ENCODE results near the gene LRRK2. TPM values are rescaled to one million over a fixed set of nuclear protein-coding genes. Genes with fewer than 3 reads are reported as not detected.

Gene LRRK2
- total RNA-seq, 2 experiments from 2014 or later: 5.9 to 28.4 TPM

GRCh38 chr12:40300490-40300889 is 75.7 kb downstream of the LRRK2 start:
- no peak overlapping the region for H3K4me3 ChIP-seq (ENCODE audit: low read depth, low read length, poor library complexity, severe bottlenecking)
- no peak overlapping the region for H3K27ac ChIP-seq (ENCODE audit: low read depth, low read length, poor library complexity, severe bottlenecking)
- H3K79me2 ChIP-seq (ENCODE audit: insufficient read depth, low read depth, low read length): no peaks in the 10 kb centered on the region
- peaks cover 48% of the 10 kb centered on the region for H3K36me3 ChIP-seq (ENCODE audit: insufficient read depth, low read length)
- H3K4me1 ChIP-seq (ENCODE audit: insufficient read depth, low read length, poor library complexity, severe bottlenecking): no peaks in the 10 kb centered on the region
- H4K20me1 ChIP-seq (ENCODE audit: insufficient read depth, low read length): no peaks in the 10 kb centered on the region
- no peak for DNase-seq (ENCODE audit: low spot score)
- POLR2A ChIA-PET: interaction anchor here (1.0 kb wide), 1 partner anchor 199 kb away, joined by 3 read pairs; no protein-coding TSS in a partner anchor
- 0 out of 2 replicates have a peak, but pooled peaks cover 3% of the 10 kb centered on the region for H3K9me3 ChIP-seq (ENCODE audit: low read length)
- TF ChIP-seq, protein P1, sequence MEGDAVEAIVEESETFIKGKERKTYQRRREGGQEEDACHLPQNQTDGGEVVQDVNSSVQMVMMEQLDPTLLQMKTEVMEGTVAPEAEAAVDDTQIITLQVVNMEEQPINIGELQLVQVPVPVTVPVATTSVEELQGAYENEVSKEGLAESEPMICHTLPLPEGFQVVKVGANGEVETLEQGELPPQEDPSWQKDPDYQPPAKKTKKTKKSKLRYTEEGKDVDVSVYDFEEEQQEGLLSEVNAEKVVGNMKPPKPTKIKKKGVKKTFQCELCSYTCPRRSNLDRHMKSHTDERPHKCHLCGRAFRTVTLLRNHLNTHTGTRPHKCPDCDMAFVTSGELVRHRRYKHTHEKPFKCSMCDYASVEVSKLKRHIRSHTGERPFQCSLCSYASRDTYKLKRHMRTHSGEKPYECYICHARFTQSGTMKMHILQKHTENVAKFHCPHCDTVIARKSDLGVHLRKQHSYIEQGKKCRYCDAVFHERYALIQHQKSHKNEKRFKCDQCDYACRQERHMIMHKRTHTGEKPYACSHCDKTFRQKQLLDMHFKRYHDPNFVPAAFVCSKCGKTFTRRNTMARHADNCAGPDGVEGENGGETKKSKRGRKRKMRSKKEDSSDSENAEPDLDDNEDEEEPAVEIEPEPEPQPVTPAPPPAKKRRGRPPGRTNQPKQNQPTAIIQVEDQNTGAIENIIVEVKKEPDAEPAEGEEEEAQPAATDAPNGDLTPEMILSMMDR (conservative IDR thresholded peaks at IDR 0.05; ENCODE audit: low read length): no peak
- TF ChIP-seq EZH2phosphoT487 (IDR thresholded peaks at IDR 0.05; ENCODE audit: borderline replicate concordance, low read depth, low read length): no peak
- no peaks in the 10 kb centered on the region for H3K9me2 ChIP-seq (ENCODE audit: insufficient read depth, low read length)
- no peak overlapping the region for H3K4me2 ChIP-seq (ENCODE audit: low read length)
- CTCF ChIA-PET (ENCODE audit: unreplicated experiment): no interaction called here
- intact Hi-C loops (cut with micrococcal nuclease; ENCODE audit: unreplicated experiment): no loop called here
- H2AFZ ChIP-seq (ENCODE audit: low read length): no peak overlapping the region
- no TSS peak for BruUV-seq (replicated peaks)

GRCh38 chr12:40309001-40309400 is 84.2 kb downstream of the LRRK2 start:
- ChIA-PET CTCF (ENCODE audit: unreplicated experiment) (no interaction called here), POLR2A (interaction anchor here (0.6 to 1.3 kb wide), 3 partner anchors 150 to 153 kb away, joined by 3 to 4 read pairs (median 3); no protein-coding TSS in a partner anchor)
- Histone ChIP-seq H3K4me2 (ENCODE audit: low read length) (no peak overlapping the region), H3K9me3 (ENCODE audit: low read length) (no peaks in the 10 kb centered on the region), H4K20me1 (ENCODE audit: insufficient read depth, low read length) (no peaks in the 10 kb centered on the region), H3K36me3 (ENCODE audit: insufficient read depth, low read length) (peaks cover 24% of the 10 kb centered on the region; the same call in 1 of the 2 replicates), H3K4me3 (ENCODE audit: low read depth, low read length, poor library complexity, severe bottlenecking) (no peak overlapping the region), H3K4me1 (ENCODE audit: insufficient read depth, low read length, poor library complexity, severe bottlenecking) (peaks cover 21% of the 10 kb centered on the region), H3K9me2 (ENCODE audit: insufficient read depth, low read length) (no peaks in the 10 kb centered on the region), H3K27ac (ENCODE audit: low read depth, low read length, poor library complexity, severe bottlenecking) (no peak overlapping the region), H2AFZ (ENCODE audit: low read length) (no peak overlapping the region), H3K79me2 (ENCODE audit: insufficient read depth, low read depth, low read length) (no peaks in the 10 kb centered on the region)
- no peak for DNase-seq (ENCODE audit: low spot score)
- no TSS peak for BruUV-seq (replicated peaks)
- intact Hi-C loops (cut with micrococcal nuclease; ENCODE audit: unreplicated experiment): no loop called here
- TF ChIP-seq EZH2phosphoT487 (IDR thresholded peaks at IDR 0.05; ENCODE audit: borderline replicate concordance, low read depth, low read length): no peak
- TF ChIP-seq, protein P1 (conservative IDR thresholded peaks at IDR 0.05; ENCODE audit: low read length): no peak

DNA sequence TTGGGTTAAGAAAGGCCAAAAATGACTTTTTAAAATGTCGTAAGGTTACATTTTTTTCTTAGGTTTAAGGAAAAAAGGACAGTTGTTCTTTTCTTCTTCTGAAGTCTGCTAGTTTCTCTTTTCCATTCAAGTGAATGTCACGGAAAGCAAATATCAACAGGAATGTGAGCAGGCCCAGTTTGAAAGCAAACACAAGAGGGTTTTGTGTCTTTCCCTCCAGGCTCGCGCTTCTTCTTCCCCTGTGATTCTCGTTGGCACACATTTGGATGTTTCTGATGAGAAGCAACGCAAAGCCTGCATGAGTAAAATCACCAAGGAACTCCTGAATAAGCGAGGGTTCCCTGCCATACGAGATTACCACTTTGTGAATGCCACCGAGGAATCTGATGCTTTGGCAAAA is 85.4 kb downstream of the LRRK2 start:
- H3K4me2 ChIP-seq (ENCODE audit: low read length): no peak overlapping the region
- peaks cover 33% of the 10 kb centered on the region for H3K4me1 ChIP-seq (ENCODE audit: insufficient read depth, low read length, poor library complexity, severe bottlenecking)
- H3K9me3 ChIP-seq (ENCODE audit: low read length): no peaks in the 10 kb centered on the region
- no TSS peak for BruUV-seq (replicated peaks)
- H3K79me2 ChIP-seq (ENCODE audit: insufficient read depth, low read depth, low read length): no peaks in the 10 kb centered on the region
- no peak overlapping the region for H3K4me3 ChIP-seq (ENCODE audit: low read depth, low read length, poor library complexity, severe bottlenecking)
- TF ChIP-seq, protein P1 (conservative IDR thresholded peaks at IDR 0.05; ENCODE audit: low read length): no peak
- TF ChIP-seq EZH2phosphoT487 (IDR thresholded peaks at IDR 0.05; ENCODE audit: borderline replicate concordance, low read depth, low read length): no peak
- no peak overlapping the region for H2AFZ ChIP-seq (ENCODE audit: low read length)
- no peak overlapping the region for H3K27ac ChIP-seq (ENCODE audit: low read depth, low read length, poor library complexity, severe bottlenecking)
- ChIA-PET CTCF (ENCODE audit: unreplicated experiment) (no interaction called here), POLR2A (interaction anchor here (0.5 to 1.3 kb wide), 2 partner anchors 152 to 690 kb away, joined by 4 read pairs; no protein-coding TSS in a partner anchor)
- DNase-seq (ENCODE audit: low spot score): no peak
- peaks cover 28% of the 10 kb centered on the region for H3K36me3 ChIP-seq (ENCODE audit: insufficient read depth, low read length)
- no peaks in the 10 kb centered on the region for H3K9me2 ChIP-seq (ENCODE audit: insufficient read depth, low read length)
- intact Hi-C loops (cut with micrococcal nuclease; ENCODE audit: unreplicated experiment): loop anchor here (5.0 kb wide), 1 partner anchor 48 kb away; no protein-coding TSS in a partner anchor
- no peaks in the 10 kb centered on the region for H4K20me1 ChIP-seq (ENCODE audit: insufficient read depth, low read length)

All from OCI-LY7 (cell line).